Measurements from ENCODE around the gene MADCAM1.

MADCAM1 gene

GRCh38 chr19:535017-535835 is 38.9 kb downstream of the MADCAM1 start:
- DNase-seq = no peak

- DNase-seq = no peak
Observed at GRCh38 chr19:536031-536880, 40.0 kb downstream of the MADCAM1 start.

GRCh38 chr19:536881-537404 is 40.7 kb downstream of the MADCAM1 start:
- no peak for DNase-seq

- DNase-seq = no peak
Observed at GRCh38 chr19:538641-539428, 42.5 kb downstream of the MADCAM1 start.

GRCh38 chr19:539429-540030 is 43.2 kb downstream of the MADCAM1 start:
- DNase-seq = no peak

- no peak for DNase-seq
Observed at GRCh38 chr19:540867-541637, 44.8 kb downstream of the MADCAM1 start.

- DNase-seq = no peak
Observed at GRCh38 chr19:541699-542098, 45.4 kb downstream of the MADCAM1 start.

- DNase-seq = no peak
Observed at GRCh38 chr19:542173-542866, 46.0 kb downstream of the MADCAM1 start.

- peak; percentile 71 for DNase-seq
Observed at GRCh38 chr19:543910-544608, 47.8 kb downstream of the MADCAM1 start, which contains the start of gene GZMM. GZMM (plus strand) TSS chr19:544053; CDS start chr19:544072, 19 bp downstream.

GRCh38 chr19:547117-547516 is 50.8 kb downstream of the MADCAM1 start:
- DNase-seq = no peak

- DNase-seq = no peak
Observed at GRCh38 chr19:547836-548720, 51.8 kb downstream of the MADCAM1 start.

GRCh38 chr19:548886-549830 is 52.9 kb downstream of the MADCAM1 start:
- no peak for DNase-seq

- DNase-seq = no peak
Observed at GRCh38 chr19:554817-555216, 58.5 kb downstream of the MADCAM1 start.

All from NK-92 treated with Interleukin-12 subunit alpha and Interleukin-12 subunit beta, amount 100 ng/mL, for 24 hours (cell line).